ENCODE data around the gene SLMAP.

GRCh38 chr3:57961828-57962447 lies 205.8 kb downstream of the SLMAP start:
- TF ChIP-seq RCOR1 (IDR thresholded peaks at IDR 0.05; ENCODE audit: low read depth, low read length) (0 out of 2 replicates have a peak, but pooled peaks have one; percentile 57), CTCF (IDR thresholded peaks at IDR 0.05) (peak; percentile 71), BCL3 (IDR thresholded peaks at IDR 0.05) (no peak), EHMT2 (IDR thresholded peaks at IDR 0.05; ENCODE audit: low read depth) (no peak), SMC3 (IDR thresholded peaks at IDR 0.05) (peak; percentile 59), SREBF2 (IDR thresholded peaks at IDR 0.05) (no peak), CEBPB (IDR thresholded peaks at IDR 0.05) (peak; percentile 13 to 85; a peak in 3 of 4 replicates), EP300 (IDR thresholded peaks at IDR 0.05) (no peak), TFCP2L1 (CRISPR knock-in tag; IDR thresholded peaks at IDR 0.05) (no peak), POLR2A (IDR thresholded peaks at IDR 0.05; ENCODE audit: low read length) (no peak), REST (IDR thresholded peaks at IDR 0.05) (no peak), RNF2 (IDR thresholded peaks at IDR 0.05; ENCODE audit: borderline replicate concordance, low read depth) (no peak), ELK1 (IDR thresholded peaks at IDR 0.05; ENCODE audit: low read depth, low read length) (no peak)
